ENCODE results near the gene TMEM209.

TMEM209 gene

GRCh38 chr7:130213828-130214227 is 8.6 kb upstream of the TMEM209 start:
- no peak for DNase-seq (ENCODE audit: low read depth)
- TF ChIP-seq, protein P1, sequence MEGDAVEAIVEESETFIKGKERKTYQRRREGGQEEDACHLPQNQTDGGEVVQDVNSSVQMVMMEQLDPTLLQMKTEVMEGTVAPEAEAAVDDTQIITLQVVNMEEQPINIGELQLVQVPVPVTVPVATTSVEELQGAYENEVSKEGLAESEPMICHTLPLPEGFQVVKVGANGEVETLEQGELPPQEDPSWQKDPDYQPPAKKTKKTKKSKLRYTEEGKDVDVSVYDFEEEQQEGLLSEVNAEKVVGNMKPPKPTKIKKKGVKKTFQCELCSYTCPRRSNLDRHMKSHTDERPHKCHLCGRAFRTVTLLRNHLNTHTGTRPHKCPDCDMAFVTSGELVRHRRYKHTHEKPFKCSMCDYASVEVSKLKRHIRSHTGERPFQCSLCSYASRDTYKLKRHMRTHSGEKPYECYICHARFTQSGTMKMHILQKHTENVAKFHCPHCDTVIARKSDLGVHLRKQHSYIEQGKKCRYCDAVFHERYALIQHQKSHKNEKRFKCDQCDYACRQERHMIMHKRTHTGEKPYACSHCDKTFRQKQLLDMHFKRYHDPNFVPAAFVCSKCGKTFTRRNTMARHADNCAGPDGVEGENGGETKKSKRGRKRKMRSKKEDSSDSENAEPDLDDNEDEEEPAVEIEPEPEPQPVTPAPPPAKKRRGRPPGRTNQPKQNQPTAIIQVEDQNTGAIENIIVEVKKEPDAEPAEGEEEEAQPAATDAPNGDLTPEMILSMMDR (IDR thresholded peaks at IDR 0.05; ENCODE audit: control insufficient read depth, extremely low read depth, insufficient read depth), result no peak
- H3K4me3 ChIP-seq (ENCODE audit: low read depth, low read length), result no peak overlapping the region

GRCh38 chr7:130210181-130210935 is 5.2 kb upstream of the TMEM209 start:
- DNase-seq (ENCODE audit: low read depth), result no peak
- H3K4me3 ChIP-seq (ENCODE audit: low read depth, low read length), result no peak overlapping the region
- TF ChIP-seq, protein P1 (IDR thresholded peaks at IDR 0.05; ENCODE audit: control insufficient read depth, extremely low read depth, insufficient read depth), result no peak

- no peak overlapping the region for H3K4me3 ChIP-seq (ENCODE audit: low read depth, low read length)
- no peak for DNase-seq (ENCODE audit: low read depth)
- TF ChIP-seq, protein P1 (IDR thresholded peaks at IDR 0.05; ENCODE audit: control insufficient read depth, extremely low read depth, insufficient read depth), result no peak
These were observed 3.3 kb upstream of the TMEM209 start for GRCh38 chr7:130208516-130208915.

DNA sequence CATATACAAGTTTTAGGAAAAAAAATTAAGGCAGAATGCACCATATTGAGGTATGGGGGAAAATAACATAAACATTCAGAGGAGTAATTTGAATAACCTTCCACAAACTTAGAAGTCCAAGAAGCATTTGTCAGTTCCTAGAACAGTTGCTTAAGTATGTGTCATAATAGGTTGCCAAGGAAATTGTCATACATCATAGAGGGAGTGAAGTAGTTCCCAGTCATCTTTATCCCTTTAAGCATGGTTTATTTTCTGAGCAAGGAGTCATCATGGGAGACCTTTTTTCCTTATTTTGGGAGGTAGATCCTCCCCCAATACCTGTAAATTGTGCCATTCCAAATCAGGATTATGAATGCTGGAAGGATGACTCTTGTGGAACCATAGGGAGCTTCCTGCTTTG is 2.4 kb upstream of the TMEM209 start, which contains the start of gene SSMEM1:
TSS of gene SSMEM1 (plus strand) at position 219 of the 400 bp plus-strand sequence. CDS start at position 270, 51 bp downstream.
- H3K4me3 ChIP-seq (ENCODE audit: low read depth, low read length), result no peak within 1 kb of the TSS
- no peak for DNase-seq (ENCODE audit: low read depth)
- TF ChIP-seq, protein P1 (IDR thresholded peaks at IDR 0.05; ENCODE audit: control insufficient read depth, extremely low read depth, insufficient read depth), result no peak

GRCh38 chr7:130207033-130207432 is 1.8 kb upstream of the TMEM209 start:
- no peak for DNase-seq (ENCODE audit: low read depth)
- TF ChIP-seq, protein P1 (IDR thresholded peaks at IDR 0.05; ENCODE audit: control insufficient read depth, extremely low read depth, insufficient read depth), result no peak
- H3K4me3 ChIP-seq (ENCODE audit: low read depth, low read length), result no peak overlapping the region

DNA sequence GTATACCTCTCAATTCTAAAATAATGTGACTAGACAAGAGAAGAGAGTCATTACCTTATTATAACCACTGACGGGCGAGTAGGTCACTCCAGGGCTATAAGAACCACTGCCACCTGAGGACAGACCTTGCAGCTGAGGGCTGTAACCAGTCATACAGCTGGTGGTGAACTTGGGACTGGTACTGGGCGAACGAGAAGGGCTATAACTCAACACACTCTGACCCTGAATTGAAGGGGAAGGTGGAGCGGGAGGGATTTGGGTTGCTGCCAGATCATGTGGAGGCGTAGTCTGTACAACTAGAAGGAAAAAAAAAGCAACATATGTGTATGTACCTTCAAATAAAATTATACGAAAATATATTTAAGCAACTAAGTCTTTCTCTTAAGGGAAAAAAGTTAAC is 3.4 kb downstream of the TMEM209 start:
- no peak for DNase-seq (ENCODE audit: low read depth)
- TF ChIP-seq, protein P1 (IDR thresholded peaks at IDR 0.05; ENCODE audit: control insufficient read depth, extremely low read depth, insufficient read depth), result no peak
- no peak overlapping the region for H3K4me3 ChIP-seq (ENCODE audit: low read depth, low read length)

- TF ChIP-seq, protein P1 (IDR thresholded peaks at IDR 0.05; ENCODE audit: control insufficient read depth, extremely low read depth, insufficient read depth), result no peak
- no peak for DNase-seq (ENCODE audit: low read depth)
- H3K4me3 ChIP-seq (ENCODE audit: low read depth, low read length), result no peak overlapping the region
These were observed 8.1 kb downstream of the TMEM209 start for GRCh38 chr7:130197094-130197493.

Measured in LNCaP clone FGC (cell line).